GM23338 (cell line): Measurements from ENCODE around the gene ZNF283. TPM values are rescaled to one million over a fixed set of nuclear protein-coding genes. Genes with fewer than 3 reads are reported as not detected.
A peak's percentile ranks its signal among the peaks of the same experiment; 100 is the strongest.

Experiments used
- ATAC-seq: fragments of 200-7000 bp; cut with Tn5 transposase; 3 replicates; pipeline ENCODE4 v1.9.1; 2020
- DNase-seq: peaks from one replicate; pipeline ENCODE4 v3.0.0-alpha.2; 2015; ENCODE audit warnings: low spot score
- H2AFZ ChIP-seq: fragments of 200-600 bp; sonication (generic); 2 replicates; pipeline ENCODE4 v1.8.0; 2016; ENCODE audit warnings: antibody characterized with exemption, mild to moderate bottlenecking, moderate library complexity
- H3F3A ChIP-seq: fragments of 200-600 bp; sonication (generic); replicated peaks from 2 replicates; pipeline ENCODE4 v1.8.0; 2017; ENCODE audit warnings: antibody characterized with exemption, mixed run types, low read depth
- H3K27ac ChIP-seq: fragments of 200-600 bp; sonication (generic); 2 replicates; pipeline ENCODE4 v1.6.1; 2016; ENCODE audit warnings: low read depth
- H3K27me3 ChIP-seq: fragments of 200-600 bp; sonication (generic); 2 replicates; pipeline ENCODE4 v1.8.0; 2016; ENCODE audit warnings: mild to moderate bottlenecking, mixed run types, moderate library complexity; ENCODE audit not compliant: insufficient read depth
- H3K36me3 ChIP-seq: fragments of 200-600 bp; sonication (generic); 2 replicates; pipeline ENCODE4 v1.8.0; 2016; ENCODE audit warnings: mild to moderate bottlenecking; ENCODE audit not compliant: insufficient read depth
- H3K4me1 ChIP-seq: fragments of 200-600 bp; sonication (generic); 2 replicates; pipeline ENCODE4 v1.8.0; 2016; ENCODE audit warnings: mild to moderate bottlenecking, moderate library complexity; ENCODE audit not compliant: insufficient read depth
- H3K4me2 ChIP-seq: fragments of 200-600 bp; sonication (generic); 2 replicates; pipeline ENCODE4 v1.7.1; 2017; ENCODE audit warnings: mixed run types
- H3K4me3 ChIP-seq: fragments of 200-600 bp; sonication (generic); 2 replicates; pipeline ENCODE4 v1.6.1; 2016; ENCODE audit warnings: mixed run types
- H3K79me2 ChIP-seq: fragments of 200-600 bp; sonication (generic); replicated peaks from 2 replicates; pipeline ENCODE4 v1.8.0; 2017; ENCODE audit warnings: mild to moderate bottlenecking; ENCODE audit not compliant: insufficient read depth
- H3K9me2 ChIP-seq: fragments of 200-600 bp; sonication (generic); 2 replicates; pipeline ENCODE4 v1.8.0; 2017; ENCODE audit not compliant: insufficient read depth
- H4K20me1 ChIP-seq: fragments of 200-600 bp; sonication (generic); replicated peaks from 2 replicates; pipeline ENCODE4 v1.8.0; 2017; ENCODE audit warnings: mild to moderate bottlenecking; ENCODE audit not compliant: insufficient read depth
- H3K27ac Mint-ChIP-seq: 2 replicates; pipeline ENCODE4 v1.8.0; 2020; ENCODE audit warnings: inconsistent platforms, mild to moderate bottlenecking, moderate library complexity, mixed read lengths
- H3K27me3 Mint-ChIP-seq: 3 replicates; pipeline ENCODE4 v1.8.0; 2022; ENCODE audit warnings: low read depth, mild to moderate bottlenecking, moderate library complexity, mixed read lengths, inconsistent platforms; ENCODE audit not compliant: insufficient read depth, poor library complexity
- H3K36me3 Mint-ChIP-seq: 3 replicates; pipeline ENCODE4 v1.8.0; 2021; ENCODE audit warnings: low read depth, mild to moderate bottlenecking, inconsistent platforms, moderate library complexity, mixed read lengths
- H3K4me1 Mint-ChIP-seq: 3 replicates; pipeline ENCODE4 v1.8.0; 2020; ENCODE audit warnings: mild to moderate bottlenecking, inconsistent platforms, mixed read lengths
- H3K4me3 Mint-ChIP-seq: 3 replicates; pipeline ENCODE4 v1.8.0; 2021; ENCODE audit warnings: moderate library complexity, mild to moderate bottlenecking, inconsistent platforms, mixed read lengths
- H3K9me3 Mint-ChIP-seq: 3 replicates; pipeline ENCODE4 v1.8.0; 2020; ENCODE audit warnings: moderate library complexity, mild to moderate bottlenecking, inconsistent platforms, mixed read lengths
- CREB1 ChIP-seq: fragments of 250-450 bp; sonication (Bioruptor Pico); IDR thresholded peaks from 2 replicates; pipeline ENCODE4 v1.5.0; 2020; ENCODE audit warnings: low read depth, mild to moderate bottlenecking, moderate library complexity
- CTCF ChIP-seq, 2 experiments: fragments of 200-600 bp in 1 of 2; sonication (generic) in 1 of 2; conservative IDR thresholded peaks; 2 replicates each; pipeline versions ENCODE4 v1.5.1 to v1.6.1; 2016 to 2017; ENCODE audit warnings: antibody characterized with exemption in 2 of 2, low read depth in 2 of 2, mild to moderate bottlenecking in 2 of 2, moderate library complexity in 1 of 2
- EZH2 ChIP-seq: fragments of 200-600 bp; sonication (generic); IDR thresholded peaks from one replicate; pipeline ENCODE4 v1.8.0; 2017; ENCODE audit warnings: antibody characterized with exemption, mild to moderate bottlenecking, low read depth; ENCODE audit not compliant: unreplicated experiment
- EZH2phosphoT487 ChIP-seq: fragments of 200-600 bp; sonication (generic); IDR thresholded peaks from one replicate; pipeline ENCODE4 v1.8.1; 2018; ENCODE audit warnings: antibody characterized with exemption; ENCODE audit not compliant: unreplicated experiment
- JUNB ChIP-seq: IDR thresholded peaks from one replicate; pipeline ENCODE4 v1.6.1; 2016; ENCODE audit warnings: antibody characterized with exemption; ENCODE audit not compliant: unreplicated experiment
- NANOG ChIP-seq: IDR thresholded peaks from 2 replicates; pipeline ENCODE4 v1.6.1; 2016; ENCODE audit warnings: antibody characterized with exemption, borderline replicate concordance
- POLR2AphosphoS5 ChIP-seq: IDR thresholded peaks from 2 replicates; pipeline ENCODE4 v1.6.1; 2016; ENCODE audit warnings: antibody characterized with exemption, low read depth
- STAT1 ChIP-seq: IDR thresholded peaks from one replicate; pipeline ENCODE4 v1.6.1; 2016; ENCODE audit warnings: antibody characterized with exemption; ENCODE audit not compliant: unreplicated experiment
- ZNF114 ChIP-seq: fragments of 250-450 bp; sonication (Bioruptor Pico); IDR thresholded peaks from 2 replicates; pipeline ENCODE4 v1.5.0; 2020; ENCODE audit warnings: mild to moderate bottlenecking, moderate library complexity
- ZNF331 ChIP-seq: fragments of 250-450 bp; sonication (Bioruptor Pico); IDR thresholded peaks from 2 replicates; pipeline ENCODE4 v1.5.0; 2020; ENCODE audit warnings: low read depth, mild to moderate bottlenecking, moderate library complexity
- polyA plus RNA-seq: library from polyadenylated mRNA; unstranded; fragments of >200 nt; fragmentation: Nextera tagmentation; extraction: Ambion mirVana; gene quantifications from 2 replicates; pipeline ENCODE4 v1.2.1, GENCODE V29; 2016
- total RNA-seq: library from RNA; depleted of rRNA; stranded (reverse); fragments of >200 nt; shearing (Covaris generic); gene quantifications from 2 replicates; pipeline ENCODE4 v1.2.3, GENCODE V29; 2014
- TF ChIP-seq, protein P1 (sequence below): IDR thresholded peaks from one replicate; pipeline ENCODE4 v1.6.1; 2018; ENCODE audit warnings: antibody characterized with exemption; ENCODE audit not compliant: unreplicated experiment

ZNF283 gene
- total and polyA plus RNA-seq, 2 experiments from 2014 or later: 3.1 to 12.0 TPM

- ATAC-seq: no peak
These were observed 29.6 kb upstream of the ZNF283 start for GRCh38 chr19:43797556-43797955.

DNA sequence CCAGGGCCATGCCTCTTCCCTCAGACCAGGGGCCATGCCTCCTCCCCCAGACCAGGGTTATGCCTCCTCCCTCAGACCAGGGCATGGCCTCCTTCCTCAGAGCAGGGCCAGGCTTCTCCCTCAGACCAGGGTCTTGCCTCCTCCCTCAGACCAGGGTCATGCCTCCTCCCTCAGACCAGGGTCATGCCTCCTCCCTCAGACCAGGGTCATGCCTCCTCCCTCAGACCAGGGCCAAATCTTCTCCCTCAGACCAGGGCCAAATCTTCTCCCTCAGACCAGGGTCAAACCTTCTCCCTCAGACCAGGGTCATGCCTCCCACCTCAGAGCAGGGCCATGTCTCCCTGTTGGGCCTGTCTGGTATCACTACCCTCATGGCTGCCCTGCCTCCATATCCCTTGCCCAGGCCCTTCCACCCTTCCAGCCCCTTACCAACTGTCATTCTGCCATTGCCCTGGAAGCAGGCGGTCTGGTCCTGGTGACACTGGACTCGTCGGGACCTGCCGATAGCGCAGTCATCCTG lies 29.0 kb upstream of the ZNF283 start:
- Mint-ChIP-seq H3K27ac (no peak overlapping the region), H3K4me1 (no peaks in the 10 kb centered on the region; the same call in 2 of the 3 replicates), H3K36me3 (no peaks in the 10 kb centered on the region), H3K27me3 (peaks cover 40% of the 10 kb centered on the region), H3K4me3 (peak overlapping the region; percentile 78), H3K9me3 (no peaks in the 10 kb centered on the region; the same call in 2 of the 3 replicates)
- DNase-seq (no peak), ATAC-seq (no peak)
- no peaks in the 10 kb centered on the region for H3K36me3 ChIP-seq
- H4K20me1 ChIP-seq: no peaks in the 10 kb centered on the region
- H3K4me2 ChIP-seq: peak overlapping the region; percentile 88
- peak overlapping the region; percentile 76 for H3K4me3 ChIP-seq
- H3K27ac ChIP-seq: no peak overlapping the region
- H3K9me2 ChIP-seq: no peaks in the 10 kb centered on the region
- H3K27me3 ChIP-seq: peaks cover 48% of the 10 kb centered on the region
- no peaks in the 10 kb centered on the region for H3K79me2 ChIP-seq
- H3F3A ChIP-seq: no peaks in the 10 kb centered on the region
- no peaks in the 10 kb centered on the region for H3K4me1 ChIP-seq
- peak overlapping the region; percentile 97 for H2AFZ ChIP-seq
- TF ChIP-seq EZH2: no peak
- TF ChIP-seq CREB1 (CRISPR knock-in tag): no peak
- TF ChIP-seq NANOG: no peak
- no peak for TF ChIP-seq ZNF331
- TF ChIP-seq, protein P1, sequence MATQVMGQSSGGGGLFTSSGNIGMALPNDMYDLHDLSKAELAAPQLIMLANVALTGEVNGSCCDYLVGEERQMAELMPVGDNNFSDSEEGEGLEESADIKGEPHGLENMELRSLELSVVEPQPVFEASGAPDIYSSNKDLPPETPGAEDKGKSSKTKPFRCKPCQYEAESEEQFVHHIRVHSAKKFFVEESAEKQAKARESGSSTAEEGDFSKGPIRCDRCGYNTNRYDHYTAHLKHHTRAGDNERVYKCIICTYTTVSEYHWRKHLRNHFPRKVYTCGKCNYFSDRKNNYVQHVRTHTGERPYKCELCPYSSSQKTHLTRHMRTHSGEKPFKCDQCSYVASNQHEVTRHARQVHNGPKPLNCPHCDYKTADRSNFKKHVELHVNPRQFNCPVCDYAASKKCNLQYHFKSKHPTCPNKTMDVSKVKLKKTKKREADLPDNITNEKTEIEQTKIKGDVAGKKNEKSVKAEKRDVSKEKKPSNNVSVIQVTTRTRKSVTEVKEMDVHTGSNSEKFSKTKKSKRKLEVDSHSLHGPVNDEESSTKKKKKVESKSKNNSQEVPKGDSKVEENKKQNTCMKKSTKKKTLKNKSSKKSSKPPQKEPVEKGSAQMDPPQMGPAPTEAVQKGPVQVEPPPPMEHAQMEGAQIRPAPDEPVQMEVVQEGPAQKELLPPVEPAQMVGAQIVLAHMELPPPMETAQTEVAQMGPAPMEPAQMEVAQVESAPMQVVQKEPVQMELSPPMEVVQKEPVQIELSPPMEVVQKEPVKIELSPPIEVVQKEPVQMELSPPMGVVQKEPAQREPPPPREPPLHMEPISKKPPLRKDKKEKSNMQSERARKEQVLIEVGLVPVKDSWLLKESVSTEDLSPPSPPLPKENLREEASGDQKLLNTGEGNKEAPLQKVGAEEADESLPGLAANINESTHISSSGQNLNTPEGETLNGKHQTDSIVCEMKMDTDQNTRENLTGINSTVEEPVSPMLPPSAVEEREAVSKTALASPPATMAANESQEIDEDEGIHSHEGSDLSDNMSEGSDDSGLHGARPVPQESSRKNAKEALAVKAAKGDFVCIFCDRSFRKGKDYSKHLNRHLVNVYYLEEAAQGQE: no peak
- no peak for TF ChIP-seq STAT1
- no peak for TF ChIP-seq ZNF114
- TF ChIP-seq EZH2phosphoT487: no peak

More at GRCh38 chr19:43797556-43797955, 29.6 kb upstream of the ZNF283 start:
- H3K27ac ChIP-seq: no peak overlapping the region
- H2AFZ ChIP-seq: no peak overlapping the region
- H3K4me2 ChIP-seq: no peak overlapping the region
- H3K9me2 ChIP-seq: no peaks in the 10 kb centered on the region
- H3F3A ChIP-seq: no peaks in the 10 kb centered on the region
- H3K79me2 ChIP-seq: no peaks in the 10 kb centered on the region
- peaks cover 48% of the 10 kb centered on the region for H3K27me3 ChIP-seq
- Mint-ChIP-seq H3K36me3 (no peaks in the 10 kb centered on the region), H3K4me1 (no peaks in the 10 kb centered on the region; the same call in 2 of the 3 replicates), H3K9me3 (no peaks in the 10 kb centered on the region; the same call in 2 of the 3 replicates), H3K27me3 (peaks cover 39% of the 10 kb centered on the region), H3K4me3 (peak overlapping the region; percentile 78; the same call in 2 of the 3 replicates), H3K27ac (no peak overlapping the region)
- no peak overlapping the region for H3K4me3 ChIP-seq
- H4K20me1 ChIP-seq: no peaks in the 10 kb centered on the region
- DNase-seq: no peak
- H3K4me1 ChIP-seq: no peaks in the 10 kb centered on the region
- TF ChIP-seq ZNF114: no peak
- TF ChIP-seq CREB1 (CRISPR knock-in tag): no peak
- no peak for TF ChIP-seq POLR2AphosphoS5
- TF ChIP-seq JUNB: no peak
- no peak for TF ChIP-seq ZNF331
- TF ChIP-seq, protein P1: no peak
- TF ChIP-seq CTCF (conservative IDR thresholded peaks at IDR 0.05; ENCODE audit: low read depth in 2 of 2): no peak
- H3K36me3 ChIP-seq: no peaks in the 10 kb centered on the region
